Heart left ventricle (tissue), 16 donors: ENCODE results near the gene IL24. TPM values are rescaled to one million over a fixed set of nuclear protein-coding genes. Genes with fewer than 3 reads are reported as not detected.

Experiments used
- ATAC-seq, 4 donors: fragments of 200-7000 bp; cut with Tn5 transposase; one replicate each; pipeline ENCODE4 v1.9.1; 2020 to 2022; ENCODE audit warnings: moderate library complexity in 4 of 4, mild to moderate bottlenecking in 3 of 4, moderate number of reproducible peaks in 1 of 4
- DNase-seq, 5 donors: peaks; one replicate each; pipeline ENCODE4 v3.0.0-alpha.2; 2020
- H3K27ac ChIP-seq, 12 donors: fragments of 200-600 bp; sonication (generic) in 4 of 12; one replicate each; pipeline versions ENCODE4 v1.5.0 to v1.8.0; 2016 to 2022; ENCODE audit warnings: mild to moderate bottlenecking in 2 of 12
- H3K27me3 ChIP-seq, 9 donors: fragments of 200-600 bp; sonication (generic) in 2 of 9; one replicate each; pipeline versions ENCODE4 v1.5.1 to v1.8.0; 2016 to 2022; ENCODE audit warnings: mild to moderate bottlenecking in 3 of 9
- H3K36me3 ChIP-seq, 9 donors: fragments of 200-600 bp; sonication (generic) in 2 of 9; one replicate each; pipeline versions ENCODE4 v1.5.0 to v1.8.0; 2018 to 2022; ENCODE audit warnings: mild to moderate bottlenecking in 2 of 9
- H3K4me1 ChIP-seq, 12 donors: fragments of 200-600 bp; sonication (generic) in 4 of 12; one replicate each; pipeline versions ENCODE4 v1.5.0 to v1.8.0; 2016 to 2022; ENCODE audit warnings: mild to moderate bottlenecking in 3 of 12
- H3K4me3 ChIP-seq, 12 donors: fragments of 200-600 bp; sonication (generic) in 4 of 12; one replicate each; pipeline versions ENCODE4 v1.5.0 to v1.8.0; 2017 to 2022; ENCODE audit warnings: mild to moderate bottlenecking in 9 of 12, moderate library complexity in 4 of 12
- H3K9me3 ChIP-seq, 12 donors: fragments of 200-600 bp; sonication (generic) in 4 of 12; one replicate each; pipeline versions ENCODE4 v1.5.0 to v1.8.0; 2016 to 2022; ENCODE audit warnings: mild to moderate bottlenecking in 1 of 12
- POLR2A ChIP-seq, 2 donors: fragments of 450-650 bp; IDR thresholded peaks; one replicate each; pipeline ENCODE4 v1.6.1; 2017; ENCODE audit warnings: antibody characterized with exemption in 2 of 2, mild to moderate bottlenecking in 2 of 2, moderate library complexity in 2 of 2
- WGBS, 4 donors: extraction: QIAGEN DNeasy Blood & Tissue Kit in 2 of 4; methylation state at CpG; one replicate each; pipeline versions ENCODE4 v1.1.5 to v1.1.7; 2013 to 2018; 5-methylcytosine and 5-hydroxymethylcytosine counted together
- intact Hi-C, 10 donors: fragments of 100-400 bp; cut with DNase I; formaldehyde crosslinking; loops; one replicate each; pipeline versions ENCODE4 v1.11.1 to v1.14.2; 2022
- polyA plus RNA-seq, 2 donors: library from polyadenylated mRNA; stranded (reverse); fragments of 200-250 nt; gene quantifications; one replicate each; pipeline ENCODE4 v1.2.3, GENCODE V29; 2013
- total RNA-seq, 9 donors: library from RNA; depleted of rRNA in 2 of 9; stranded (reverse); fragments of >200 nt in 2 of 9; fragmentation: NEBNext Ultra II Directional in 3 of 9; extraction: Animal tissue kit (Norgen Biotek cat#: 25700) in 3 of 9; gene quantifications; one replicate each; pipeline versions ENCODE4 v1.1.0 to v1.2.4, GENCODE V29; 2016 to 2023
- TF ChIP-seq, protein P1 (sequence below), 12 donors: fragments of 200-600 bp; sonication (generic) in 4 of 12; IDR thresholded peaks; one replicate each; pipeline versions ENCODE4 v1.5.0 to v1.8.0; 2018 to 2022; ENCODE audit warnings: antibody characterized with exemption in 12 of 12, mild to moderate bottlenecking in 5 of 12
- donor health status: ischemic (EF 13 %, LVEDD 7.1; RV severe dilation, severe dysfunction).
- donor health status: healthy with polysubstance abuse.
- donor health status: DM: no; HTN: yes; CAD: no.
- donor health status: DM: no; HTN: no; CAD: no.
- donor health status: ischemic (EF 25% LVEDD 6.9; RV normal size, moderate dysfunction).
- donor health status: ischemic (EF 25% LVEDD 5.7; RV mildly dilated, moderate dysfunction).
- donor health status: healthy.
- donor health status: DM: yes; HTN: yes; CAD: no.
- donor health status: ischemic (EF 35%, LVEDD 5.7; RV mildly dilated, moderate dysfunction).
- donor health status: nonischemic (EF 11% LVEDD 7.7; RV severe dilation, severe dysfunction).
- donor health status: DM: yes; HTN: yes; CAD: no.
- donor health status: PGD.
- donor health status: ischemic (EF 29% LVEDD 5.4; RV normal size, mild dysfunction).
- donor health status: nonischemic (EF 23%, LVEDD 6.1; RV moderate dilation, normal function).

The IL24 gene
- total and polyA plus RNA-seq, 11 donors = 1.6 TPM; not detected in 10

DNA sequence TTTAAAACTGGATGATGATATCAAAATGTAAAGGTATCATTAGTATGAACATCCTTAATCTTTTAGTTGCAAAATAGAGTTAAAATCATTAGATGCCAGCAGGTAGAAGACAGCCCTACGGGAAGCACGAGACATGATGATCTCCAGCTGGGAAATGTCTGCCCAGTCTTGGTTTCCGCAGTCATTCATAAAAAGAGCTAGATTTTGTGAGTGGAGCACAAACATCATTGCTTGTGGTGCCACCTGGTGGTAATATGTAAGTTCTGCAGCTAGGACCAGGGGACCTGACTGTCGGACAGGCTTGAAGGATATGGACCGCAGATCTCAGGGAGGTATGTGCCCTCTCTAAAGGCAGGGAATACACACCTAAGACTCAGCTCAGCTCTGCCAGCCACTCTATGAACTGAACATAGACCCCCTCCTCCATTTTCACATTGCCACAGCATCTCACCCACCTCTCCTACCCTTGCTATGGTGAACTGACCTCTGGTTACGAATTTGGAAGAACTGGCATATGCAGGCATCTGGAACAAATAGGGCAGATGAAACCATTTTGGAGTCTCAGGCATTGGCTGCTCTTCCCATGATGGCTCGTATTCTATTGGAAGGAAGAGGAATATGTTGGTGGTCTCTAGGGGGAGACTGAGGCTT is 15.3 kb downstream of the IL24 start:
- Histone ChIP-seq H3K4me3 (no peak overlapping the region), H3K27ac (no peak overlapping the region), H3K4me1 (peaks cover 0 to 25% (median 11%) of the 10 kb centered on the region in 12 donors), H3K9me3 (no peaks in the 10 kb centered on the region), H3K27me3 (peaks cover 0 to 28% (median 10%) of the 10 kb centered on the region in 9 donors), H3K36me3 (no peaks in the 10 kb centered on the region)
- peak; percentile 60 to 76 (median 64) for ATAC-seq
- peak in 4 of 5 donors; percentile 50 to 73 (median 64) for DNase-seq
- intact Hi-C loops = loop anchor here (1.0 to 10.0 kb wide), 24 partner anchors 48 to 428 kb away; partner anchors contain the start of genes EIF2D (in 3 of the 10) and IL20 (in 2 of the 10)
- TF ChIP-seq, protein P1, sequence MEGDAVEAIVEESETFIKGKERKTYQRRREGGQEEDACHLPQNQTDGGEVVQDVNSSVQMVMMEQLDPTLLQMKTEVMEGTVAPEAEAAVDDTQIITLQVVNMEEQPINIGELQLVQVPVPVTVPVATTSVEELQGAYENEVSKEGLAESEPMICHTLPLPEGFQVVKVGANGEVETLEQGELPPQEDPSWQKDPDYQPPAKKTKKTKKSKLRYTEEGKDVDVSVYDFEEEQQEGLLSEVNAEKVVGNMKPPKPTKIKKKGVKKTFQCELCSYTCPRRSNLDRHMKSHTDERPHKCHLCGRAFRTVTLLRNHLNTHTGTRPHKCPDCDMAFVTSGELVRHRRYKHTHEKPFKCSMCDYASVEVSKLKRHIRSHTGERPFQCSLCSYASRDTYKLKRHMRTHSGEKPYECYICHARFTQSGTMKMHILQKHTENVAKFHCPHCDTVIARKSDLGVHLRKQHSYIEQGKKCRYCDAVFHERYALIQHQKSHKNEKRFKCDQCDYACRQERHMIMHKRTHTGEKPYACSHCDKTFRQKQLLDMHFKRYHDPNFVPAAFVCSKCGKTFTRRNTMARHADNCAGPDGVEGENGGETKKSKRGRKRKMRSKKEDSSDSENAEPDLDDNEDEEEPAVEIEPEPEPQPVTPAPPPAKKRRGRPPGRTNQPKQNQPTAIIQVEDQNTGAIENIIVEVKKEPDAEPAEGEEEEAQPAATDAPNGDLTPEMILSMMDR (IDR thresholded peaks at IDR 0.05) = peak; percentile 75 to 88 (median 86)
- no peak for TF ChIP-seq POLR2A (IDR thresholded peaks at IDR 0.05)
- WGBS, 4 donors = 20 to 25% (median 23%) methylated on average over 7 of the region's 7 CpGs

- Histone ChIP-seq H3K27me3 (peaks cover 0 to 21% (median 9%) of the 10 kb centered on the region in 9 donors), H3K36me3 (no peaks in the 10 kb centered on the region), H3K9me3 (no peaks in the 10 kb centered on the region), H3K4me3 (no peak overlapping the region), H3K4me1 (peaks cover 0 to 23% (median 10%) of the 10 kb centered on the region in 12 donors), H3K27ac (no peak overlapping the region)
- 82 to 93% (median 88%) methylated on average over 12 of the region's 12 CpGs for WGBS, 4 donors
- intact Hi-C loops = loop anchor here (1.0 to 10.0 kb wide), 23 partner anchors 49 to 429 kb away; partner anchors contain the start of genes EIF2D (in 3 of the 10) and IL20 (in 2 of the 10)
- ATAC-seq (no peak), DNase-seq (no peak)
- TF ChIP-seq, protein P1 (IDR thresholded peaks at IDR 0.05) = no peak
- TF ChIP-seq POLR2A (IDR thresholded peaks at IDR 0.05) = no peak
These were observed 16.7 kb downstream of the IL24 start for GRCh38 chr1:206913766-206914537.

GRCh38 chr1:206915030-206915735 is 17.9 kb downstream of the IL24 start:
- no peaks in the 10 kb centered on the region for H3K36me3 ChIP-seq
- intact Hi-C loops = loop anchor here in 4 of 10 donors (10.0 kb wide), 4 partner anchors 110 to 430 kb away; no protein-coding TSS in a partner anchor
- no peaks in the 10 kb centered on the region for H3K9me3 ChIP-seq
- 86 to 88% (median 86%) methylated on average over 15 of the region's 15 CpGs for WGBS, 4 donors
- ATAC-seq (no peak), DNase-seq (no peak)
- H3K27ac ChIP-seq = no peak overlapping the region
- H3K4me1 ChIP-seq = peaks cover 0 to 11% (median 2%) of the 10 kb centered on the region in 12 donors
- H3K27me3 ChIP-seq = peaks cover 0 to 9% (median 0%) of the 10 kb centered on the region in 9 donors
- H3K4me3 ChIP-seq = no peak overlapping the region
- TF ChIP-seq, protein P1 (IDR thresholded peaks at IDR 0.05) = no peak
- no peak for TF ChIP-seq POLR2A (IDR thresholded peaks at IDR 0.05)
